SW 1271 (cell line): ENCODE results near the gene POLR2I.
"Not testable (repeated sequence)": the region's sequence is repeated elsewhere in the genome, so short reads cannot be mapped to it uniquely, and the experiment has no call there.

Source experiments
- DNase-seq, 2 experiments: peaks; one replicate each; lab custom pipeline; 2025; lab: John Stamatoyannopoulos, UW

The POLR2I gene

GRCh38 chr19:36100476-36100875 is 14.2 kb downstream of the POLR2I start:
- DNase-seq, result no peak

DNA sequence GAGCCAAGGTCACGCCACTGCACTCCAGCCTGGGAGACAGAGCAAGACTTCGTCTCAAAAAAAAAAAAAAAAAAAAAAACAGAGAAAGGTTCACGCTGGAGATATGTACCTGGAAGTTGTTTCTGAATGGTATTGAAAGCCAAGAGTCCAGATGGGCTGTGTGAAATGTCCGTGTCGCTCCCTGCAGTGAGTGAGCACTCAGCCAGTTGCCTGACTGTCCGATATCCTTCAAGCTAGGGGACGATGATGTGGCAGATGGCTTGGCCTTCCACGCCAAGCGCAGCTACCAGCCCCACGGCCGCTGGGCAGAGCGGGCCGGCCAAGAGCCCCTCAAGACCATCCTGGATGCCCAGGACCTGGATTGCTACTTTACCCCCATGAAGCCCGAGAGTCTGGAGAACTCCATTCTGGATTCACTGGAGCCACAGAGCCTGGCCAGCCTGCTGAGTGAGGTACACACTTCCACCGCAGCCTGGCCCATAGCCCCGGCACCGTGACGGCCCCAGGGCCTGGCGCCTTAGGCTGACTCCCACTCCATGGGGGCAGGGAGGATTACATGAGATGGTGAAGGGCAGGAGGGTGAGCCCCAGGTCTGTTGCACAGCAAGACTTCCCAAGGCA is 15.4 kb downstream of the POLR2I start:
- DNase-seq, result no peak

DNA sequence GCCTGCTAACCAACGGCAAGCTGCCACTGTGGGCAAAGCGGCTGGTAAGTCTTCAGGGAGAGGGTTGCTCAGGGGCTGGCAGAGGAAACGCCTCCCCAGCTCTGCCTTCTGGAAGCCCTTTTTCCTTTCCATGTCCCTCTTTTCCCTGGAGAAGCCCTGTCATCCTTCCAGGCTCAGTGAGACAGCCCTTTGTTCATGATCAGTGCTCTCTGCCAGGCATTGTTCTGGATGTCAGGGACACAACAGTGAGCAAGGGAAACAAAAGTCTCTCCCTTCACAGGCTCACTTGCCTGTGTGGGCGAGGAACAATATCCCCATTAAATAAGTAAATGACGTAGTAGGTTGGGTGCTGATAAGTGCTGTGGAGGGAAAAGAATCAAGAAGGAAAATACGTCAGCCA is 17.6 kb downstream of the POLR2I start:
- no peak for DNase-seq

- no peak for DNase-seq
Observed at GRCh38 chr19:36093687-36094086, 21.0 kb downstream of the POLR2I start.

- no peak for DNase-seq
Observed at GRCh38 chr19:36093146-36093662, 21.5 kb downstream of the POLR2I start.

- DNase-seq, result no peak
Observed at GRCh38 chr19:36092566-36092965, 22.1 kb downstream of the POLR2I start.

DNA sequence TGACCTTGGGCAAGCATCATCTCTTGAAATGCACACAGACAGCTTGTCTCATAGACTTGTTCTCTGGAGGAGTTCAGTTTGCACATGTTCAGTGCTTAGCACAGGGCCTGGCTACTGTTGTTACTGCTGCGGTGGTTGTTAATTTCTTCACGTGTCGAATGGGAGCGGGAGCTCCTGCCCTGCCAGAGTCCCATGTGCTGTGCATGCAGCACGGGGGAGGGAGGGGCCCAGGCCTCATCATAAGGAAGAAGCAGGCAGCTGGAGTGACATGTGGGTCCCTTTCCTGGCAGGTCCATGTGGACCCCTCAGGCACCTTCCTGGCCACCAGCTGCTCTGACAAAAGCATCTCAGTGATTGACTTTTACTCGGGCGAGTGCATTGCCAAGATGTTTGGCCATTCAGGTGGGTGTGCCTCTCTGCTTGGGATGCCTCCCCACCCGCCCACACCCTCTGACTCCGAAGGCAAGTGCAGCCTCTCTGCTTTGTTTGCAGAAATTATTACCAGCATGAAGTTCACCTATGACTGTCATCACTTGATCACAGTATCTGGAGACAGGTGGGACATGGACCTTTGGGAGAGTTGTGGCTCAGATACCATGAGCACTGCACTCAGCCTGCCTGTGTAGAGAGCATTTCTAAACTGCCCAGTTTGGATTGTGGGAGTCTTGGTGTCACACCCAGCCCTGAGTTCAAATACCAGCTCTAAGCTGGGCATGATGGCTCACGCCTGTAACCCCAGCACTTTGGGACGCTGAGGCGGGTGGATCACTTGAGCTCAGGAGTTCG is 23.6 kb downstream of the POLR2I start:
- DNase-seq, result no peak

DNA sequence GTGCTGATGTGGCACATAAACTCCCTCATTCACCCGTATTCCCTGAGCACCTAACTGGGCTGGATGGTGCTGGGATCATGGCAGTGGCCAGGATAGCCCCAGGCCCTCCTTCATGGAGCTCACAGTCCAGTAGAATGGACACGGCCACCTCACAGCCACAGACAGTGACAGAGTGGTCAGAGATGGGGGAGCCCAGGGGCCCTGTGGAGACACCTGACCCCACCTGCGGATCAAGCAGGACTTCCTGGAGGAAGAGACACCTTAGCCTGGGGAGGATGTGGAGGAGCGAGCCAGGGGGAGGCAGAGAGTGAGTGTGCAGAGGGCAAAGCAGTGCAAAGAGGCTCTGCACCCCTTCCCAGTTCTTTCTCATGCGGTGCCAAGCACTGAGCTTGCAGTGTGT is 24.8 kb downstream of the POLR2I start:
- no peak for DNase-seq

GRCh38 chr19:36086326-36086725 is 28.3 kb downstream of the POLR2I start:
- no peak for DNase-seq

- DNase-seq, result no peak
Observed at GRCh38 chr19:36084231-36085009, 30.3 kb downstream of the POLR2I start.

DNA sequence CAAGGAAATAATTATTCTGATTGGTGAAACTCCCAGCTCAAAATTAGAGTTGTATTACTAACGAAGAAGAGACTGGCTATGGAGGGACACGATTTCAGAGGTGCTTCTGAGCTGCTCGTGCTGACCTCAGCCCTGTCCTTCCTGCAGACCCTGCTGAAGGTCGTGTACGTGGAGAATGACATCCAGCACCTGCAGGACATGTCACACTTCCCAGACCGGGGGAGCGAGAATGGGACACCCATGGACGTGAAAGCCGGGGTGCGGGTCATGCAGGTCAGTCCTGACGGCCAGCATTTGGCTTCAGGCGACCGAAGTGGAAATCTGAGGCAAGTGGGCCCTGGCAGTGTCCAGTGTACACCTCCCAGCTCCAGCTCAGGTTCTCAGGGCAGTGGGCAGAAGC is 31.8 kb downstream of the POLR2I start:
- no peak for DNase-seq

DNA sequence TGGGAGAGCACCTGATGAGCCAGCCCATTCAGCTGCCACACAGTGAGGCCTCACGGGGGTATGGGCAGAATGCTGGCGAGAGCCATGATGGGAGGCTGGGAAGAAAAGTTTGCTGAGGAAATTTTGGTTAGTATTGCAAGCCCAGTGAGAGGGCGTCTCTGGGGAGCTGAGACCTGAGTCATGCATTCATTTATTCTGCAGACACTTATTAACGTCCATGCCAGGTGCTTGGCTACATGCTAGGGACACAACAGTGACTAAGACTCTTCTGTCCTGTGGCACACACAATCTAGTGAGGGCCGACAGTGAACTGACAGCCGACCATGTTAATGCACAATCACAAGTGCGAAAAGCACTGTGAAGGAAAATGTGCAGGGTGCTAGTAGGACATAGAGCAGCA is 32.8 kb downstream of the POLR2I start:
- no peak for DNase-seq

DNA sequence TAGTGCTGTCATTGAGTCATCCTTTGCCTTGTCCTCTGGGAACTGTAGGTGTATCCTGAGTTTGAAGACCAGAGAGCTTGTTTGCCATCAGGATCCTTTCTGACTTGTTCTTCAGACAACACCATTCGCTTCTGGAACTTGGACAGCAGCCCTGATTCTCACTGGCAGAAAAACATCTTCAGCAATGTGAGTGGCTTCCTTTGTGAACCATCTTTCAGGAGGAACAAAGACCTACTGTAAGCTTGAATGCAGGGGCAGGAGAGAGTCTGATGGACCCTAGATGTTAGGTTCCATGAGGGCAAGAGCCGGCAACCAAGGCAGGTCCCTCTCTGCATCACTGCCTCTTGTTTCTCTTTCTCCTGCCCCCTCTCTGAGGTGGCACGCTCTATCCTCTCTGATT is 33.3 kb downstream of the POLR2I start:
- DNase-seq, result no peak

DNA sequence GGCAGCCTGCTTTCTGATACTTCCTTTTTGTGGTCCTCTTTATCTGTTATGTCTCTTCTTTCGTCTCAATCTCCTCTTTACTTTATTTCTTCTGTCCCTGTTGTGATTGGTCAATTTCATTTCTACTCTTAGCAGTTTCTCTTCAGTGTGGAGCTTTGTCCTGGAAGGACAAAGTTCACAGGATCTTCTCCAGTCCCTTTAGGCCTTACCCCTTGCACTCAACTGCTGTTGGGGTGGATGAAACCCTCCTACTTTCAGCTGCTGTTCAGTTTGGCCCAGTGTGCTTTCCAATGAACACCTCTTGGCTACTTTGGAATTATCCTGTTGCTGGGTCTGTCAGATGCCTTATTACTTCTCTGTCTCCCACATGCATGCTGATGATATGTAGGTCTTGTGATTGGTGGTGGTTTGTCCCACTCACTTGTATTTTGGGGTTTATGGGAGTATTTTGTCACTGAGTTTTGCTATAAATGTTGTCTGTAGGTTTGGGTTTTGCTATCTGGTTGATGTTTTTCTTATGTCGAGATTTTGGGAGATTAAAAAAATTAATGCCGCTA is 35.2 kb downstream of the POLR2I start:
- DNase-seq, result no peak

DNA sequence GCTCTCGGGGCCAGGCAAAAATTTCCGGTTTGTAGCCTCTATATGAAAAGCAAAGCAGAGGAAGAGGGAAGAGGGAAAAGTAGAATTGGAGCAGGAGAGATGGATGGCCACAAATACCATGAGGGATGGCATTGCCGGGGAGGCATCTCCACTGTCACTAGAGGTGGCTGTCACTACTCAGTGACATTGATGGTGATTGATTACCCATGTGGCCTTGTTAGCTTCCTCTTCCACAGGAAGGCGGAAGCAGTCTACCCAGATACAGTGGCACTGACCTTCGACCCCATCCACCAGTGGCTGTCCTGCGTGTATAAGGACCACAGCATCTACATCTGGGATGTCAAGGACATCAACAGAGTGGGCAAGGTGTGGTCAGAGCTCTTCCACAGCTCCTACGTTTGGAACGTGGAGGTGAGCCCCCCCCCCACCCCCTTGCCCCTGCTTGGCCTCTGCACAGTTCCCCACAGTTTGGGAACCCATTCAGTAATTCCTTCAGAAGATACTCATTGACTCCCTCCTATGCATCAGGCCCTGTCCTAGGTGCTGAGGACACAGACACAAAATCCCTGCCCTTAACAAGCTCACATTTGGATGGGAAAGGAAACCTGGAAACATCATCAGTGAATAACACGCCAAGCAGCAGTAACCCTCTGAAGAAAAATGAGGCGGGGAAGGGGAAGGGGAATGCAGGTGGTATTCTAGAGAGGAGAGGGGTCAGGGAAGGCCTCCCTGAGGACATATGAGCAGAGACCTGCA is 41.4 kb downstream of the POLR2I start:
- DNase-seq, result no peak

- DNase-seq, result no peak
Observed at GRCh38 chr19:36072081-36072480, 42.6 kb downstream of the POLR2I start.

- not testable (repeated sequence) for DNase-seq
Observed at GRCh38 chr19:36068810-36069499, 45.7 kb downstream of the POLR2I start.

DNA sequence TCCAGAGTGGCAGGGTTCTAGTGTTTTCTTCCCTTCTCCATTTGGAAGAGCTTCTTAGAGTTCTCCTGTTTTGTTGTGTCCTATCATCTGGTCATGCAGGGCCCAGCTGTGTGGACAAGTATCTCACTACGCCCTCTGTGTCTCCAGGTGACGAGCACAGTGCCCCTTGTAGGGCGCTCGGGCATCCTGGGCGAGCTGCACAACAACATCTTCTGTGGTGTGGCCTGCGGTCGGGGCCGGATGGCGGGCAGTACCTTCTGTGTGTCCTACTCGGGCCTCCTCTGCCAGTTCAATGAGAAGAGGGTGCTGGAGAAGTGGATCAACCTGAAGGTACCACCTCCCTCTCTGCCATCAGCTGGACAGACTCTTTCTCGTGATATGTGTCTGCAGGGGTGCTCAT is 47.0 kb downstream of the POLR2I start:
- DNase-seq, result no peak

DNA sequence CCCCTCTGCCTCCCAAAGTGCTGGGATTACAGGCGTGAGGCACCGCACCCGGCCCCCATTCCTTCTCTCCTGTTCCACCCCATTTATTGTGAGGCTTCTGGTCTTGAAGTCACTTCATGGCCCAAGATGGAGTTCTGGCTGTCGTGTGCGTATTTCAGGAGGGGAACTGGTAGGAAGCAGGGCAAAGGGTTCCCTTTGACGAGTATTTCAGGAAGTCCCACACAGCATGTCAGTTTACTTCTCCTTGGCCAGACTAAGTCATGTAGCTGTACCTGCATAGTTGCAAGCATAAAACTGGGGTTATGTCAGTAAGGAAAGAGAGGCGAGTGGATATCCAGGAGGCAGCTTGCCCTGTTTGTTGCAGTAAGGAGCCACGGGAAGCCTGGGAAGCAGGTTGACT is 49.8 kb downstream of the POLR2I start:
- no peak for DNase-seq
